GM12892 (cell line): Measurements from ENCODE around the gene SRGN.
A peak's percentile ranks its signal among the peaks of the same experiment; 100 is the strongest.

Source experiments
- DNase-seq: peaks from one replicate; pipeline ENCODE4 v3.0.0; 2011; ENCODE audit not compliant: insufficient read length
- FAIRE-seq: peaks from 2 replicates; lab custom pipeline; 2011; peaks lifted over from hg19 to GRCh38; lab: Jason Lieb, UNC
- POLR2A ChIP-seq: IDR thresholded peaks from 2 replicates; pipeline ENCODE4 v1.6.1; 2011; ENCODE audit warnings: low read depth, low read length, control low read depth
- POLR2AphosphoS5 ChIP-seq: IDR thresholded peaks from 2 replicates; pipeline ENCODE4 v1.6.1; 2011; ENCODE audit warnings: low read depth, low read length, control low read depth
- TAF1 ChIP-seq: IDR thresholded peaks from 2 replicates; pipeline ENCODE4 v1.6.1; 2011; ENCODE audit warnings: low read depth, mild to moderate bottlenecking, control low read depth, low read length, borderline replicate concordance

SRGN gene

GRCh38 chr10:69051303-69051702, 36.6 kb upstream of the SRGN start:
- DNase-seq (no peak), FAIRE-seq (peak; percentile 92)
- TF ChIP-seq POLR2A: no peak
- TF ChIP-seq POLR2AphosphoS5: peak; percentile 41; the same call in 1 of the 2 replicates
- TF ChIP-seq TAF1: no peak

DNA sequence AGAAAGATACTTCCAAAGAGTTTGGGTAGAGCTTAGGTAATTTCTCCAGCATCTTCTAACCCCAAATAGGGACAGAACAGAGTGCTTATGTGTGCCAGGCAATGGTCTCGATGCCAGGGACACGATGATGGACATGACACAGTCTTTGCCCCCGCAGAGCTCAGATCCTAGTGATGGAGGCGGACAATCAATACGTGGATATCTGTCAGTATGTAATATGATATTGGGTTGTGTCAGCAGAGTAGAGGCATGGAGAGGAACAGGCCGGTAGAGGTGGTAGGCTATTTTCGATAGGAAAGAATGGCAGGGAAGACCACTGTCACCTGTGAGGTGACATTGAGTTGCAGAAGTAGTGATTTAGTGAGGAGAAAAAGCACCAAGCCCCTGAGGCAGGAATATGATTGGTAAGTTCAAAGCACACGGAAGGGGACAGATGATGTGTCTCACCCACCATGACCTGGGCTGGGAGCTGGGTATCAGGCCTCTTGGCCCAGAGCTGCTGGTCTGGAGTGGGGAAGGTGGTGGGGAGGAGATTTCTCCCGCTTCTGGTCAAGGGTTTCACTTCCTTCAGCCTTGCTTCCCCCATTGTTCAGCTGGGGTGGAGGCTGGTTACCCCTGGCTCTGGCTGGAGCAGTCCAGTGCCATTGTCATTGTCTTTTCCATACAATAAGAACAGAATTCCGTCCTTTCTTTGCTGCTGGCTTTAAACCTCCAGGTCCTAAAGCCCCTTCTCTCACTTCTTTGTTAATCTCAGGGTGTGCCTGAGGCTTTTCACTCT, 36.0 kb upstream of the SRGN start:
- FAIRE-seq (peak; percentile 80), DNase-seq (no peak)
- TF ChIP-seq POLR2A: no peak
- TF ChIP-seq TAF1: no peak
- no peak for TF ChIP-seq POLR2AphosphoS5

DNA sequence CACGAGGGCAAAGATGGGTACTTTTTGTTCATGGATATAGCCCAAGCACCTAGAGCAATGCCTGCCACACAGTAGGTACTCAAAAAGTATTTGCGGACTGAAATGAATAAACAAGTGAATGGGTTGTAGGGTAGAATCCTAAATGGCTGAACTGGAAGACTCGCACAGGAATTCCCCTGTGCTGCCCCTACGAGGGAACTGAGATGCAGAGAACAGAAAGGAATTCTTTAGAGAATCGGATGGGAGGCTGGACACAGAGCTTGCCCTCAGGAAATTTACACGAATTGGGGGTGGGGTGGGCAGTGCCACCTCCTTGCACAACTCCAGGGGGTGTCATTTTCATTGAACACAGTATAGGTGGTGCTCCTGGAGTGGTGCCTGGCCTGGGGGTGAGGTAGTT, 35.2 kb upstream of the SRGN start:
- no peak for FAIRE-seq
- no peak for TF ChIP-seq POLR2AphosphoS5
- no peak for TF ChIP-seq POLR2A
- no peak for TF ChIP-seq TAF1
- no peak for DNase-seq

DNA sequence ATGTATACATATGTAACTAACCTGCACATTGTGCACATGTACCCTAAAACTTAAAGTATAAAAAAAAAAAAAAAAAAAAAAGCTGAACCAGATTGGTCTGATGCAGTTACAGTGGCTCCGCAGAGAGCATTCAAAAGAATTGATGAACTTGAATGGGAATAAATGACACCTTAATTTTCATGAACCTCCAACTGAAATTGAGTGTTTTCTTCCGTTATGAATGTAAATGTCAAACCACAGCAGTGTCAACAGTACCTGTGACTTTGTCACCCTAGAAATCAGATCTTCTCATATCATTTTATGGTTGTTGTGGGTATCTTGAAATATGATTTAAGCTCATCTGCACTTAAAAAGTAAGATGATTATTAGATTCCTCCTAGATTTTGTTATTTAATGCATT, 32.7 kb upstream of the SRGN start:
- FAIRE-seq (no peak), DNase-seq (no peak)
- TF ChIP-seq TAF1 (no peak), POLR2AphosphoS5 (no peak), POLR2A (no peak)

DNA sequence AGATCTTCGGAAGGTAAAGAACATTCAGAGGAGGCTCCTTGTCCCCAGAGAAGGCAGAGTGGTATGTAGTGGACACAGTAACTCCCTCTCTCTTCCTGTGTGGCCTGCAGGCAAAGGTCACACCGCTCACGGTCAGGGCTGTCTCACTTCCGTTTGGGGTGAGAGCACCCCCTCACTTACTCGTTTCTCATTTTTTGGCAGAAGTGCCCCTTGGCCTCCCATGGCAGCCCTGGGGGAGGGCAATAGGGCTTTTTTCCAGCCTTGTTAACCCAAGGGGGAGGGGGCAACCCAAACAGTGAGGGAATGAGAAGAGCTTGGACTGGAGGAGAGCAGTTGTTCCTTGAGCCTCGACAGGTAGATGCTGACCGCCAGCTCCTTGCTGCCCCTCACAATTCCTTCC, 31.8 kb upstream of the SRGN start:
- TF ChIP-seq POLR2AphosphoS5 (no peak), TAF1 (0 out of 2 replicates have a peak, but pooled peaks have one; percentile 39), POLR2A (peak; percentile 33; the same call in 1 of the 2 replicates)
- no peak for DNase-seq
- FAIRE-seq: no peak

- FAIRE-seq (no peak), DNase-seq (no peak)
- TF ChIP-seq POLR2AphosphoS5: no peak
Measured at GRCh38 chr10:69056536-69057260, 31.2 kb upstream of the SRGN start.

DNA sequence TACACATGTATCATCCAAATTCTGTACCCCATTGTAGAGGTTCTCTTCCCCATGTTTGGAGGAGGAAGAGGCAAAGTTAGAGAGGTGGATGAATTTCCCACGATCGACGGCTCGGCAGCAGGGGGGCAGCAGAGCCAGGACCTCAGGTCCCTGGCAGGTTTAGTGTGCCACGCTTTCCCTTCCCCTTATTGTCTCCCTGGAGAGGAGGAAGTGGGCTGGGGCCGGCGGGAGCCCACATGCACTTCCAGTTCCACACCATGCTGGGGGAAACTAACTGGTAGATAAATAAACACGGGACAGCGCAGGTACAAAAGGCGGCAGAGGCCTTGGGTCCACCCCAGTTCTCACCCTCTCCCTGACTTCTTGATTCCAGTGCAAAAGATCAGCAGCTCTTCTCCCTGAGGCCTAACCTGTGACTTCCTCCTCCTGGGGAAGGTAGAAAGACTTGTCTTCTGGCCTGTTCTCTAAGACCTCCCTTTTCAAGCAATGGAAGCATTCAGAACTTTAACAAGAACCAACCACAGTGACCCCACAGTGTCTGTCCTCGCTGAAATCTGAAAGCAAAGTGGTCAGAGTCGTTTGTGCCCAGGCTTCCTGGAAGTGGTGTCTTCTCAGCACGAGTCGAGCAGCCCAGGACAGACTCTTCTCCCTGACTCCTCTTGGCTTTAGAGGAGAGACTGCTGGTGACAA, 30.5 kb upstream of the SRGN start:
- 0 out of 2 replicates have a peak, but pooled peaks have one; percentile 16 for TF ChIP-seq POLR2A
- no peak for TF ChIP-seq POLR2AphosphoS5
- FAIRE-seq (peak; percentile 48), DNase-seq (no peak)

DNA sequence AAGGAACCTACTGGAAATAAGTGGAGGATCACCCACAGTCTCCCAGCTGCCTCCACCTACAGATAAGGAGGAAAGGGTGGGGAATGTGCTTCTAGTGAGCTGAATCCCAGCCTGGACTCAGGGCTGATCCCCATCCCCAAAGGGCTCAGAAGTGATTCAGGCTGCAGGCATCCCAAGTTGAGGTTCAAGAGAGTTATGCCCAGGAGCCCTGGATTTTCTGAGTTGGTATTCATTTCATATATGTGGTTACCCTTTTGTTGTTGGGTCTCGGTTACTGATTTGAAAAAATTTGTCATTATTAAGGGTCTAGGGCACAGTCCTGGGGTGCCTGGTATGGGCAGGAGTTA, 30.0 kb upstream of the SRGN start:
- DNase-seq: no peak
- no peak for FAIRE-seq
- TF ChIP-seq POLR2A (no peak), TAF1 (no peak), POLR2AphosphoS5 (no peak)

DNA sequence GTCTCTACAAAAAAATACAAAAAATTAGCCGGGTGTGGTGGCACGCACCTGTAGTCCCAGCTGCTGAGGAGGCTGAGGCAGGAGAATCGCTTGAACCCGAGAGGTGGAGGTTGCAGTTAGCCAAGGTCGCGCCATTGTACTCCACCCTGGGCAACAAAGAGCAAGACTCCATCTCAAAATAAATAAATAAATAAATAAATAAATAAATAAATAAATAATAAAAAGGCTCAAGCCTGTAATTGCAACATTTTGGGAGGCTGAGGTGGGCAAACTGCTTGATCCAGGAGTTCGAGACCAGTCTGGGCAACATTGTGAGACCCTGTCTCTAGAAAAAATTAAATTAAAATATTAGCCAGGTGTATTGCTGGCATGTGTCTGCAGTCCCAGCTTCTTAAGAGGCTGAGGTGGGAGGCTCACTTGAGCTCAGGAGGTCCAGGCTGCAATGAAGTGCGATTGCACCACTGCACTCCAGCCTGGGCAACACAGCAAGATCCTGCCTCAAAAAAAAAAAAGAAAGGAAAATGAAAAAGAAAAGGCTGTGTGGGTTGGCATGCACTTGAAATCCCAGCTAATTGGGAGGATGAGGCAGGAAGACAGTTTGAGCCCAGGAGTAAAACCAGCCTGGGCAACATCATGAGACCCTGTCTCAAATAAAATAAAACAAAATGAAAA, 27.6 kb upstream of the SRGN start:
- TF ChIP-seq POLR2AphosphoS5 (no peak), TAF1 (no peak), POLR2A (no peak)
- DNase-seq: no peak
- FAIRE-seq: no peak

GRCh38 chr10:69061305-69062161, 26.4 kb upstream of the SRGN start:
- DNase-seq: no peak
- peak; percentile 69 for FAIRE-seq
- 0 out of 2 replicates have a peak, but pooled peaks have one; percentile 30 for TF ChIP-seq POLR2AphosphoS5
- no peak for TF ChIP-seq TAF1
- TF ChIP-seq POLR2A: peak; percentile 47; the same call in 1 of the 2 replicates
